HG02610 (cell line): ENCODE data around the gene BTN1A1.

Experiments used
- ATAC-seq: cut with Tn5 transposase; IDR thresholded peaks from one replicate; pipeline ENCODE4 v1.9.1; 2021; ENCODE audit warnings: mild to moderate bottlenecking, moderate library complexity; ENCODE audit not compliant: unreplicated experiment

The BTN1A1 gene

GRCh38 chr6:26556263-26557070, 56.4 kb downstream of the BTN1A1 start:
- no peak for ATAC-seq
